K562 (cell line): Measurements from ENCODE around the gene AJUBA. TPM values are rescaled to one million over a fixed set of nuclear protein-coding genes. Genes with fewer than 3 reads are reported as not detected.
A peak's percentile ranks its signal among the peaks of the same experiment; 100 is the strongest.

ENCODE experiments used
- CBX8 ChIP-seq: fragments of 200-600 bp; sonication (generic); IDR thresholded peaks from 2 replicates; pipeline ENCODE4 v1.6.1; 2012; ENCODE audit warnings: borderline replicate concordance, mixed run types, low read depth, mild to moderate bottlenecking, moderate library complexity, mixed read lengths, low read length, control low read depth, inconsistent platforms; ENCODE audit not compliant: poor library complexity, severe bottlenecking; ENCODE audit errors: extremely low read depth
- CREB3 ChIP-seq: fragments of 450-650 bp; conservative IDR thresholded peaks from 2 replicates; pipeline ENCODE4 v1.6.1; 2016; ENCODE audit warnings: missing genetic modification characterization, low read depth, mild to moderate bottlenecking, missing compliant biosample characterization, moderate library complexity
- CSDE1 ChIP-seq, 2 experiments: fragments of 450-650 bp; IDR thresholded peaks; 2 replicates each; pipeline ENCODE4 v1.6.1; 2016; ENCODE audit warnings: mild to moderate bottlenecking in 1 of 2
- DMBX1 ChIP-seq: fragments of 250-450 bp; sonication (Bioruptor Pico); IDR thresholded peaks from 2 replicates; pipeline ENCODE4 v1.8.0; 2022; ENCODE audit warnings: inconsistent platforms, mild to moderate bottlenecking, moderate library complexity, borderline replicate concordance
- ETV6 ChIP-seq, 3 experiments: fragments of 150-350 bp in 1 of 3; sonication (generic) in 1 of 3; formaldehyde crosslinking in 1 of 3; IDR thresholded peaks; 2 replicates each; pipeline versions ENCODE4 v1.6.1 to v1.8.0; 2014 to 2022; ENCODE audit warnings: borderline replicate concordance in 2 of 3, low read depth in 2 of 3, antibody characterized with exemption in 1 of 3, low read length in 1 of 3, mild to moderate bottlenecking in 1 of 3, missing genetic modification reagents in 1 of 3
- HNRNPH1 ChIP-seq: fragments of 200-400 bp; formaldehyde crosslinking; optimal IDR thresholded peaks from 2 replicates; pipeline ENCODE3; 2017; ENCODE audit warnings: low read depth, mild to moderate bottlenecking, low read length, moderate library complexity
- KAT7 ChIP-seq: sonication (generic); formaldehyde crosslinking; IDR thresholded peaks from 2 replicates; pipeline ENCODE4 v1.8.0; 2022; ENCODE audit warnings: missing genetic modification reagents, mild to moderate bottlenecking, borderline replicate concordance
- MAFG ChIP-seq: fragments of 450-650 bp; conservative IDR thresholded peaks from 2 replicates; pipeline ENCODE4 v1.6.1; 2016; ENCODE audit warnings: missing genetic modification characterization, missing compliant biosample characterization
- MBD2 ChIP-seq: sonication (generic); IDR thresholded peaks from 2 replicates; pipeline ENCODE4 v1.6.1; 2016; ENCODE audit warnings: low read depth, borderline replicate concordance
- NR2C2 ChIP-seq, 2 experiments: fragments of 200-800 bp in 1 of 2; sonication (Bioruptor generic) in 1 of 2; sonication (generic) in 1 of 2; formaldehyde crosslinking in 1 of 2; IDR thresholded peaks; 2 replicates each; pipeline versions ENCODE4 v1.6.1 to v1.8.0; 2016 to 2022; ENCODE audit warnings: mild to moderate bottlenecking in 1 of 2, missing compliant biosample characterization in 1 of 2, missing genetic modification characterization in 1 of 2, missing genetic modification reagents in 1 of 2
- NRF1 ChIP-seq, 2 experiments: fragments of 450-650 bp; IDR thresholded peaks in 1 of 2; conservative IDR thresholded peaks in 1 of 2; 2 replicates each; pipeline ENCODE4 v1.6.1; 2014; ENCODE audit warnings: mild to moderate bottlenecking in 2 of 2
- SIN3A ChIP-seq, 2 experiments: fragments of 150-350 bp in 1 of 2; IDR thresholded peaks; 2 replicates each; pipeline ENCODE4 v1.6.1; 2011 to 2016; ENCODE audit warnings: borderline replicate concordance in 2 of 2, low read depth in 2 of 2, low read length in 2 of 2, mild to moderate bottlenecking in 2 of 2, moderate library complexity in 2 of 2; ENCODE audit not compliant: control insufficient read depth in 1 of 2
- VEZF1 ChIP-seq: fragments of 200-800 bp; sonication (Bioruptor generic); IDR thresholded peaks from 2 replicates; pipeline ENCODE4 v1.6.1; 2017; ENCODE audit warnings: missing genetic modification characterization, missing compliant biosample characterization
- WHSC1 ChIP-seq: IDR thresholded peaks from one replicate; pipeline ENCODE4 v1.6.1; 2012; ENCODE audit warnings: low read length, control low read depth, inconsistent platforms
- ZBTB2 ChIP-seq: fragments of 450-650 bp; IDR thresholded peaks from 2 replicates; pipeline ENCODE4 v1.6.1; 2016; ENCODE audit warnings: antibody characterized with exemption
- ZNF316 ChIP-seq: fragments of 450-650 bp; IDR thresholded peaks from 2 replicates; pipeline ENCODE4 v1.6.1; 2016
- ZNF583 ChIP-seq: fragments of 250-450 bp; sonication (Bioruptor Pico); IDR thresholded peaks from 2 replicates; pipeline ENCODE4 v1.4.0; 2020
- ZSCAN32 ChIP-seq: fragments of 450-650 bp; formaldehyde crosslinking; IDR thresholded peaks from 2 replicates; pipeline ENCODE4 v1.4.0; 2020; ENCODE audit warnings: mild to moderate bottlenecking, moderate library complexity
- polyA plus RNA-seq, 8 experiments: library from polyadenylated mRNA; depleted of rRNA in 4 of 8; stranded (reverse) in 5 of 8; unstranded in 3 of 8; fragments of >200 nt; fragmentation: Nextera tagmentation in 2 of 8; fragmentation: Illumina TruSeq in 1 of 8; extraction: Ambion mirVana in 2 of 8; extraction: Trizol in 1 of 8; gene quantifications; 2 replicates each; pipeline versions ENCODE4 v1.2.1 to v1.2.3, GENCODE V29; 2011 to 2014; ENCODE audit warnings: inconsistent platforms in 1 of 8, missing spikeins in 1 of 8
- total RNA-seq, 7 experiments: library from RNA; depleted of rRNA in 6 of 7; stranded (reverse); fragments of >200 nt in 6 of 7; fragmentation: Illumina TruSeq in 2 of 7; extraction: Trizol in 2 of 7; gene quantifications; 2 replicates each; pipeline versions ENCODE4 v1.2.1 to v1.2.3, GENCODE V29; 2011 to 2021; ENCODE audit warnings: low replicate concordance in 1 of 7

AJUBA gene
- total and polyA plus RNA-seq, 9 of the 15 experiments (the other 6 are each of a cell fraction or from before 2014, with no cell fraction given), result 0.73 to 4.7 (median 2.8) TPM

- TF ChIP-seq VEZF1 (peak; percentile 74), MAFG (peak; percentile 64), CREB3 (tag) (no peak), KAT7 (CRISPR knock-in tag) (peak; percentile 45; the same call in 1 of the 2 replicates), SIN3A (IDR thresholded peaks at IDR 0.05; ENCODE audit: borderline replicate concordance in 2 of 2, control insufficient read depth in 1 of 2, low read depth in 2 of 2, low read length in 2 of 2) (0 out of 4 replicates have a peak, but pooled peaks of 1 of the 2 experiments have one; percentile 36), NR2C2 (CRISPR knock-in tag; IDR thresholded peaks at IDR 0.05) (no peak), NR2C2 (tag; IDR thresholded peaks at IDR 0.05) (peak; percentile 70), ZSCAN32 (CRISPR knock-in tag) (no peak), ETV6 (IDR thresholded peaks at IDR 0.05; ENCODE audit: borderline replicate concordance in 1 of 2, low read depth in 2 of 2, low read length in 1 of 2) (no peak), ETV6 (CRISPR knock-in tag; IDR thresholded peaks at IDR 0.05; ENCODE audit: borderline replicate concordance) (0 out of 2 replicates have a peak, but pooled peaks have one; percentile 23), HNRNPH1 (no peak), NRF1 (conservative IDR thresholded peaks at IDR 0.05 in 1 of 2, IDR thresholded peaks at IDR 0.05 in 1 of 2) (peak; percentile 90 to 92), ZBTB2 (peak; percentile 81; the same call in 1 of the 2 replicates), ZNF316 (peak; percentile 74), CBX8 (no peak), DMBX1 (CRISPR knock-in tag) (peak; percentile 20; the same call in 1 of the 2 replicates), CSDE1 (IDR thresholded peaks at IDR 0.05) (no peak), WHSC1 (peak; percentile 43), ZNF583 (no peak; the same call in 1 of the 2 replicates), MBD2 (peak; percentile 92)
Measured at GRCh38 chr14:23006544-23007419, 24.4 kb upstream of the AJUBA start (continued).
